T-helper 2 cell treated with Interferon-gamma antibody and Interleukin-4, amounts not matched to agents 5 μg/mL and 100 μg/mL, for 36 hours (primary cell): ENCODE data around the gene CD226.
"Not testable (repeated sequence)": the region's sequence is repeated elsewhere in the genome, so short reads cannot be mapped to it uniquely, and the experiment has no call there.

Experiments
- DNase-seq: peaks from one replicate; pipeline ENCODE4 v3.0.0; 2021; ENCODE audit warnings: low spot score
- H3K27ac Mint-ChIP-seq: one replicate; pipeline ENCODE4 v1.8.0; 2021; ENCODE audit warnings: mild to moderate bottlenecking, mixed read lengths
- H3K27me3 Mint-ChIP-seq: one replicate; pipeline ENCODE4 v1.8.0; 2021; ENCODE audit warnings: low read depth, mixed read lengths
- H3K36me3 Mint-ChIP-seq: one replicate; pipeline ENCODE4 v1.8.0; 2021; ENCODE audit warnings: low read depth, mixed read lengths
- H3K4me1 Mint-ChIP-seq: one replicate; pipeline ENCODE4 v1.8.0; 2021; ENCODE audit warnings: low read depth, mixed read lengths
- H3K4me3 Mint-ChIP-seq: one replicate; pipeline ENCODE4 v1.8.0; 2022; ENCODE audit warnings: mild to moderate bottlenecking, moderate library complexity, mixed read lengths
- H3K9me3 Mint-ChIP-seq: one replicate; pipeline ENCODE4 v1.8.0; 2021; ENCODE audit warnings: mixed read lengths

Gene CD226

GRCh38 chr18:69947361-69948133 lies at the start of gene CD226:
Gene CD226, minus strand, starts transcription at chr18:69947873. Its CDS starts 467 bp downstream, at chr18:69947406.
- H3K4me1 Mint-ChIP-seq: peaks cover 51% of the 10 kb centered on the region
- H3K9me3 Mint-ChIP-seq: peaks cover 27% of the 10 kb centered on the region
- no peak within 1 kb of the TSS for H3K4me3 Mint-ChIP-seq
- peak; percentile 45 for DNase-seq
- H3K27ac Mint-ChIP-seq: no peak within 1 kb of the TSS
- H3K27me3 Mint-ChIP-seq: no peaks in the 10 kb centered on the region
- H3K36me3 Mint-ChIP-seq: peaks cover 51% of the 10 kb centered on the region

GRCh38 chr18:69996951-69997798 lies 49.5 kb upstream of the CD226 start:
- no peak for DNase-seq
- Mint-ChIP-seq H3K4me1 (peaks cover 5% of the 10 kb centered on the region), H3K4me3 (no peak overlapping the region), H3K27ac (no peak overlapping the region), H3K27me3 (no peaks in the 10 kb centered on the region), H3K36me3 (peaks cover 43% of the 10 kb centered on the region), H3K9me3 (peaks cover 13% of the 10 kb centered on the region)

GRCh38 chr18:69996417-69996816 lies 48.7 kb upstream of the CD226 start:
- Mint-ChIP-seq H3K27ac (no peak overlapping the region), H3K36me3 (peaks cover 39% of the 10 kb centered on the region), H3K4me3 (no peak overlapping the region), H3K9me3 (peaks cover 18% of the 10 kb centered on the region), H3K4me1 (peaks cover 5% of the 10 kb centered on the region), H3K27me3 (no peaks in the 10 kb centered on the region)
- DNase-seq: no peak

- Mint-ChIP-seq H3K27ac (no peak overlapping the region), H3K27me3 (no peaks in the 10 kb centered on the region), H3K4me3 (no peak overlapping the region), H3K4me1 (peaks cover 5% of the 10 kb centered on the region), H3K9me3 (peaks cover 21% of the 10 kb centered on the region), H3K36me3 (peaks cover 35% of the 10 kb centered on the region)
- no peak for DNase-seq
These were observed 48.1 kb upstream of the CD226 start for GRCh38 chr18:69995774-69996173.

- Mint-ChIP-seq H3K4me3 (no peak overlapping the region), H3K4me1 (peaks cover 4% of the 10 kb centered on the region), H3K9me3 (peaks cover 38% of the 10 kb centered on the region), H3K36me3 (peaks cover 42% of the 10 kb centered on the region), H3K27me3 (no peaks in the 10 kb centered on the region), H3K27ac (no peak overlapping the region)
- no peak for DNase-seq
These were observed 45.1 kb upstream of the CD226 start for GRCh38 chr18:69992776-69993175.

GRCh38 chr18:69987870-69988269 lies 40.2 kb upstream of the CD226 start:
- Mint-ChIP-seq H3K36me3 (peaks cover 45% of the 10 kb centered on the region), H3K4me3 (no peak overlapping the region), H3K4me1 (no peaks in the 10 kb centered on the region), H3K9me3 (peaks cover 43% of the 10 kb centered on the region), H3K27me3 (no peaks in the 10 kb centered on the region), H3K27ac (no peak overlapping the region)
- DNase-seq: no peak

GRCh38 chr18:69985239-69985638 lies 37.6 kb upstream of the CD226 start:
- H3K9me3 Mint-ChIP-seq: peaks cover 28% of the 10 kb centered on the region
- peaks cover 22% of the 10 kb centered on the region for H3K4me1 Mint-ChIP-seq
- no peak overlapping the region for H3K4me3 Mint-ChIP-seq
- no peak overlapping the region for H3K27ac Mint-ChIP-seq
- peaks cover 41% of the 10 kb centered on the region for H3K36me3 Mint-ChIP-seq
- no peak for DNase-seq
- H3K27me3 Mint-ChIP-seq: no peaks in the 10 kb centered on the region

- H3K9me3 Mint-ChIP-seq: peaks cover 10% of the 10 kb centered on the region
- no peaks in the 10 kb centered on the region for H3K27me3 Mint-ChIP-seq
- H3K36me3 Mint-ChIP-seq: peaks cover 25% of the 10 kb centered on the region
- peak overlapping the region; percentile 14 for H3K27ac Mint-ChIP-seq
- H3K4me1 Mint-ChIP-seq: peaks cover 37% of the 10 kb centered on the region
- no peak for DNase-seq
- no peak overlapping the region for H3K4me3 Mint-ChIP-seq
These were observed 34.7 kb upstream of the CD226 start for GRCh38 chr18:69982417-69982816.

GRCh38 chr18:69981948-69982347 lies 34.3 kb upstream of the CD226 start:
- Mint-ChIP-seq H3K4me3 (no peak overlapping the region), H3K9me3 (peaks cover 10% of the 10 kb centered on the region), H3K27ac (no peak overlapping the region), H3K27me3 (no peaks in the 10 kb centered on the region), H3K36me3 (peaks cover 23% of the 10 kb centered on the region), H3K4me1 (peaks cover 37% of the 10 kb centered on the region)
- DNase-seq: no peak

GRCh38 chr18:69980982-69981804 lies 33.5 kb upstream of the CD226 start:
- peaks cover 37% of the 10 kb centered on the region for H3K4me1 Mint-ChIP-seq
- H3K27me3 Mint-ChIP-seq: no peaks in the 10 kb centered on the region
- DNase-seq: no peak
- H3K36me3 Mint-ChIP-seq: peaks cover 24% of the 10 kb centered on the region
- H3K4me3 Mint-ChIP-seq: no peak overlapping the region
- H3K9me3 Mint-ChIP-seq: peaks cover 13% of the 10 kb centered on the region
- peak overlapping the region; percentile 34 for H3K27ac Mint-ChIP-seq

- DNase-seq: no peak
- Mint-ChIP-seq H3K27ac (no peak overlapping the region), H3K27me3 (no peaks in the 10 kb centered on the region), H3K9me3 (peaks cover 20% of the 10 kb centered on the region), H3K36me3 (peaks cover 25% of the 10 kb centered on the region), H3K4me1 (peaks cover 37% of the 10 kb centered on the region), H3K4me3 (no peak overlapping the region)
These were observed 32.8 kb upstream of the CD226 start for GRCh38 chr18:69980509-69980908.

GRCh38 chr18:69978732-69979715 lies 31.4 kb upstream of the CD226 start:
- Mint-ChIP-seq H3K27ac (peak overlapping the region; percentile 2), H3K27me3 (no peaks in the 10 kb centered on the region), H3K4me1 (peaks cover 37% of the 10 kb centered on the region), H3K4me3 (no peak overlapping the region), H3K9me3 (peaks cover 24% of the 10 kb centered on the region), H3K36me3 (peaks cover 31% of the 10 kb centered on the region)
- DNase-seq: no peak

GRCh38 chr18:69975294-69975693 lies 27.6 kb upstream of the CD226 start:
- DNase-seq: not testable (repeated sequence)
- Mint-ChIP-seq H3K36me3 (peaks cover 30% of the 10 kb centered on the region), H3K9me3 (peaks cover 38% of the 10 kb centered on the region)

More at GRCh38 chr18:69975294-69975693, 27.6 kb upstream of the CD226 start:
- not testable (repeated sequence) for H3K4me3 Mint-ChIP-seq, H3K27ac Mint-ChIP-seq, H3K27me3 Mint-ChIP-seq
- peaks cover 16% of the 10 kb centered on the region for H3K4me1 Mint-ChIP-seq
